HG02588 (cell line): ENCODE results near the gene MTUS2.

Experiments
- ATAC-seq: cut with Tn5 transposase; IDR thresholded peaks from one replicate; pipeline ENCODE4 v1.9.1; 2021; ENCODE audit warnings: mild to moderate bottlenecking, moderate library complexity; ENCODE audit not compliant: unreplicated experiment

The MTUS2 gene

GRCh38 chr13:28820099-28821051 is at the start of gene MTUS2:
MTUS2 (plus strand) TSS chr13:28820339.
- peak; percentile 59 for ATAC-seq

GRCh38 chr13:28778308-28779215 is 41.6 kb upstream of the MTUS2 start:
- ATAC-seq: no peak

- no peak for ATAC-seq
These were observed 27.1 kb upstream of the MTUS2 start for GRCh38 chr13:28792992-28793391.

GRCh38 chr13:28794396-28794795 is 25.7 kb upstream of the MTUS2 start:
- ATAC-seq: no peak

GRCh38 chr13:28796938-28797257 is 23.2 kb upstream of the MTUS2 start:
- no peak for ATAC-seq

GRCh38 chr13:28805193-28805819 is 14.8 kb upstream of the MTUS2 start:
- ATAC-seq: no peak

DNA sequence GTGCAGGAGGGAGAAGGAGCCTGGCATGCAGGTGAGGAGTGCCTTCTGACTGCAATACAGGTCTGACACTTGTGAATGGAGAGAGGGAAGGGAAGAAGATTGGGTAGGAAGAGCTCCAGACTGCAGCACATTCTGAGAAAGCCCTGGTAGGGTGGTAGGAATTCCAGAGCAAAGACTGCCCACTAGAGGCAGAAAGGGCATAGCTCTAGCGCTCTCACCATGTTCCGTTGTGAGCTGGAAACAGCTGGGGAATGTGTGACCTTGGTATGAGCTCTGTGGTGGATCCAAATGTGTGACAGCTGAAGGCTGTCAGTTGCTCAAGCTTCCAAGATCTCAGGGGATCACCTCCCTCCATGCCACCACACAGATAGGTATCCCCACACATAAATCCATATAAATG is 2.9 kb upstream of the MTUS2 start:
- no peak for ATAC-seq

DNA sequence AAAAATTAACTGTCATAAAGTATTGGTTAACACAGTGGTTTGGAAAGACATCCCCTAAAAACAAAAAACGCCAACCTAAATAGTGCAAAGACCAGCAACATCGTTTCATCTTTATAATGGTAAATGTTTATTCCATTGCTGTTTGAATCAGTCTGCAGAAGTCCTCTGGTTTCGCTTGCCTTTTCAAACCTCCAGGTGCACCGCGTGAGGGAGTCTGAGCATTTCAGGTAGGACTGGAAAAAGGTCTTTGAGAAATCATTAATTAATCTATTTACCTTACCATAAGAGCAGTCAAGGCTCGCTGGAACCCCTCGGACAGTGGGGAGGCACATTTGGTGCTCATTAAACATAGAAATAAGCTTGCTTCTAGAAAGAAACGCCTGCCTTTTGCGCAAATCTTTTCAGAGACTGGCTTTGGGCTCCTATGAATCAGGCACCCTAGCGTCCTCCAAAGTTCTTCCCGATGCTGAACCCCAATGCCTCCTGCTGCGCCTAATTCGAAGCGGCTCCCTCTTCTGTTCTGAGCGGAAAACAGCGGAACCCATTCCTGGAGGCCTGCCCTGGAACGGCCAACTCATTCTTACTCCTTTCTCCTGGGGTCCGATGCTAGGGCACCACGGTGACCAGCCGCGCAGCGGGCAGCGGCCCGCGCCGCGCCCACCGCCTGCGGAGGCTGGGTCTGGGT is 951 bp upstream of the MTUS2 start:
- no peak for ATAC-seq

DNA sequence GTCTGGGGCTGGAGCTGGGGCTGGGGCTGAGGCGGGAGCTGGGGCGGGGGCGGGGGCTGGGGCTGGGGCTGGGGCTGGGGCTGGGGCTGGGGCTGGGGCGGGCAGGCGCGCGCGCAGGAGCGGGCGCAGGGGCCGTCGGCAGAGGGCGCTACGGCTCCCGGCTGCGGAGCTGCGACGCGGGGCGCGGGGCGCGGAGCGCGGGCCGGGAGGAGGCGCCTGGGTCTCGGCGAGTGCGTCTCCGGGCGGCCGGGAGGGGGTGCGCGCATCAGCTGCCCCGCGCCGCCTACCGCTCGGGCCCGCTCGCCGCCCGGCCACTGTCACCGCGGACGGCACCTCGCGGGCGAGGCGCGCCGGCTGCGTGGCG is 422 bp upstream of the MTUS2 start:
- peak; percentile 39 for ATAC-seq

GRCh38 chr13:28822151-28822550 is 2.0 kb downstream of the MTUS2 start:
- ATAC-seq: no peak

DNA sequence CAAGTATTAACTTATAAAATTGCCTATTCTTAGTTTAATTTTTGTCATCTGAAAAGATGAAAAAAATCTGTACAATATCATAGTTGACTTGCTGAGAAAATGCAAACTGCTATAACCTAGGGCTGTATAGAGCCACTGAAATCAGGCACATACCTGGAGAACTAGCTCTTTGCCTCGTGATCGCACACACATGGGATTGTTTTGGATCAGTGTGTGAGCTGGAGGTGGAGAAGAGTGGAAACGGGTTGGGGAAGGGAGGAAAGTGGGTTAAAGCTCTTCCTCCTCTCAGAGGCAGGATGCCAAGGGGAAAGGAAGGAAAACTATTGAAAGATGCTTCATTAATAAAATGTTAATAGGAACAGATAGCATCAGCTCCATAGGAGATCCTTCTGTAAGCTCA is 2.7 kb downstream of the MTUS2 start:
- ATAC-seq: no peak

GRCh38 chr13:28825379-28825778 is 5.2 kb downstream of the MTUS2 start:
- ATAC-seq: no peak

GRCh38 chr13:28826368-28826767 is 6.2 kb downstream of the MTUS2 start:
- no peak for ATAC-seq

DNA sequence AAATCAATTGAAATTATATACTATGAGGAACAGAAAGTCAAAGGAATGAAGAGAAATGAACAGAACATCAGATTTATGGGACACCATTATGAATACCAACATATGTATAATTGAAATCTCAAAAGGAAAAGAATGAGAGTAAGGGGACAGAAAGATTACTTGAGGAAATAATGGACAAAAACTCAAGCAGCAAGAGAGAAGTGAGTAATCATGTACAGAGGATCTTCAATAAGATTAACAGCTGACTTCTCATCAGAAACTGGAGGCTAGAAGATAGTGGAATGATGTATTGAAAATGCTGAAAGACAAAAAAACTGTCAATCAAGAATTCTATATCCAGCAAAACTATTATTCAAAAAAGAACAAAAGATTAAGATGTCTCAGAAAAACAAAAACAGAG is 10.4 kb downstream of the MTUS2 start:
- ATAC-seq: no peak

DNA sequence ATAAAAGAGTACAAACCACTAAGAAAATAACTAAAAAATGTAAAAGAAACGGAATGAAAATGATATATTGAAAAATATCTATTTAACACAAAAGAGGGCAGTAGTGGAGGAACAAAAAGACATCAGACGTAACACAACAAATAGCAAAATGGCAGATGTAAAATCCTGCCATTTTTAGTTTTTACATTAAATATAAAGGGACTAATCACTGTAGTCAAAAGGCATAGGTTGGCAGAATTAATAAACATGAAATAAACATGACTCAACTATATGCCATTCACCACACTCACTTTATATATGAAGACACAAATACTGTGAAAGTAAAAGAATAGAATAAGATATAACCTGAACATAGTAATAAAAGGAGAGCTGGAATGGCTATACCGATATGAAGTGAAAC is 11.0 kb downstream of the MTUS2 start:
- ATAC-seq: no peak

DNA sequence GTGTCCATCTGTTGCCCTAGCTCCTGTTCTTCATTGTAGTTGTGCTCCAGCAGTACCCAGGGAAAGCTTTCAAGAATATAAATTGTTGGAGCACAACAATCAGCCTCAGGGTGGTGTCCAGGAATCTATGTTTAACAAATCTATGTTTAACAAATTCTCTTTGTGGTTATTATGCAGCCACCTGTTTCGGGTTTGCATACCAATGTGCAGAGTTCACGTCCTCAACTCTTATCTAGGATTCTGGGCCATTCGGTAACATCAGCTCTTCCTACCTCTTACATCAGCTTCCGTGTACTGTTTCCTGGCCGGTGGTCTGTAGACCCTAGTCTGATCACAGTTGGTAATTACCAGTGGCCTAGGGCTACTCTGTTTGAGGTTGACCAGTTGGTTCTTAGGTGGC is 17.0 kb downstream of the MTUS2 start:
- ATAC-seq: no peak

DNA sequence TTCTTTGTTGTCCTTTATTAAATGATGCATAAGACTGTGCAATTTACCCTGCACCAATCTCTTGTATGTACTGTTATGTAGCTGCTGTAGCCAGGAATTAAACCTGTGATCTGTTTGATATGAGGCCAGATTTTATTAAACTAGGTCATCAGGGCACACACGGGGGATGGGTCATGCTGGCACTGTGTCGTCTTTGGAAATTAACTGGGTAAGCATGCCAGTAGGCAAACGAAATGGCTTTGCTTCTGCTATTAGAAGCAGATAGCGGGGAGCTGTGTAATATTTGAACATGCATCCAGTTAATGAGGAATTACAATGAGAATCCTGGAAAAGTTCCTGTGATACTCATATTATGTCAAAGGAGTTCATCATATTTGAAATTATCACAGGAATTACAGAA is 23.5 kb downstream of the MTUS2 start:
- ATAC-seq: no peak

DNA sequence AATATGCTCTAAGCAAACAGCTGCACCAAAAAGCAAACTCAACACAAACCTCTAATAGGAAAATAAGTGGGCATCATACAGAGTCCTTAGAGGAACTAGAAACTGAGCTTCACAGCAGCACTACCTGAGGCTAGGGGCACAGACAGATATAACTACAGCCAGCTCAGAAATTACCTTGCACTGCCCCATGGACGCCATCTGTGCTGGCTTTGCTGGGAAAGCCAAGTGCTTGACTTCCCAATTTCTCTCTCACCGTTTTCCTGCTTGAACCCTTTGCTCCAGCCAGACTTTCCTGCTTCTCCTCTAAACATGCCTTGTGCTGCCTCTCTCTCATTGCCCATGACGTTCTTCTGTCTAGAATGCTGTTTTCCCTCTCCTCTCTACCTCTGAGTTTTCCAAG is 29.3 kb downstream of the MTUS2 start:
- no peak for ATAC-seq

DNA sequence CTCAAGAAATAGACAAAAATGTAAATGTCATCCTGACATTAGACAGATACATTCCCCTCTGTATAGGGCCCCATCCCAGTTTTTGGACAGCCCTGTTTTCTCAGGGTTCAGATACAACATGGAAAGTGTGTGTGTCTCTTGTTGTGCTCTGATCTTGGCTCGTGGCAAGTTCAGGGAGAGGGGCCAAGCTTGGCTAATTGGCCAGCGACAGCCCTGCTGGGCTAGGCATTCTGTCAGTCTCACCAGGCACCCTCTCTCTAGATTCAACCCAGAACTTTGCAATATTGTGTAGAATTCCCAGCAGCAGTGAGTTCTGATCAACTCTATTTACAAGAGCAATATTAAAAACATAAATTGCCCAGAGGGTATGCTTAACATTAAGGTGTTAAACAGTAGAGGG is 30.1 kb downstream of the MTUS2 start:
- ATAC-seq: no peak

DNA sequence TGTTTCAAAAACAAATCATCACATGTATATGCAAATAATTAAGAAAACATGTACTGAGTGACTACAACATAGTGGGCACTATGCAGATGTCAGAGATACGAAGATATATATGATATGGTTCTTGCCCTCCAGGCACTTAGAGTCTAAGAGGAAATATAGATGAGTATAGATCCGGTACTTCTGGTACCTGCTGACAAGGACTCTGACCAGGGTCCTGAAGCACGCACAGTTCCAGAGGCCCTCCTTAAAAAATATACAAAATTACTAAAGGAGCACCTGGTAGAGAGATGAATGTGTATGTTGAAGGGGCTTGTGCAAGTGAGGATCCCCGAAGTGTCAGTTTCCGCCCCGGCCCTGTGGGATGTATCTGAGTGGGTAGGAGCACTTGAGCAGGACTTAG is 31.3 kb downstream of the MTUS2 start:
- ATAC-seq: no peak

- ATAC-seq: no peak
These were observed 34.5 kb downstream of the MTUS2 start for GRCh38 chr13:28854657-28855056.
